HCT116 (cell line): Measurements from ENCODE around the gene ZFP57. TPM values are rescaled to one million over a fixed set of nuclear protein-coding genes. Genes with fewer than 3 reads are reported as not detected.
A peak's percentile ranks its signal among the peaks of the same experiment; 100 is the strongest.

Experiments used
- ATAC-seq: fragments of 200-7000 bp; cut with Tn5 transposase; 2 replicates; pipeline ENCODE4 v1.9.1; 2020; ENCODE audit warnings: mild to moderate bottlenecking, moderate library complexity
- BruUV-seq: library from RNA; stranded (reverse); fragments of 400-500 nt; replicated peaks from 2 replicates; lab custom pipeline; 2021; lab: Mats Ljungman, UMichigan
- CTCF ChIA-PET: fragments of 300-600 bp; sonication (Branson Sonifier 250); formaldehyde crosslinking; loops from one replicate; lab custom pipeline; 2021; ENCODE audit warnings: antibody characterized with exemption; lab: Charles Lee
- POLR2A ChIA-PET: fragments of 300-600, 350-600 bp; sonication (Branson Sonifier 250); formaldehyde crosslinking; loops from one replicate; lab custom pipeline; 2021; ENCODE audit warnings: antibody characterized with exemption; lab: Charles Lee
- RAD21 ChIA-PET, 2 experiments: fragments of 300-600 bp; sonication (Branson Sonifier 250); formaldehyde crosslinking; loops; one replicate each; lab custom pipeline; 2023; ENCODE audit warnings: low total read pairs in 2 of 2; ENCODE audit not compliant: uncharacterized antibody in 2 of 2, unreplicated experiment in 2 of 2, low non-redundant PET in 1 of 2; lab: Charles Lee
- DNase-seq: peaks from one replicate; pipeline ENCODE4 v3.0.0-alpha.2; 2010; ENCODE audit warnings: low read depth, low spot score
- H2AFZ ChIP-seq: fragments of 200-600 bp; shearing (Covaris generic), sonication (generic); 2 replicates; pipeline ENCODE4 v1.6.1; 2017; ENCODE audit warnings: low read depth, mixed run types, mixed read lengths, antibody characterized with exemption, low read length; ENCODE audit not compliant: poor library complexity, severe bottlenecking
- H3K27ac ChIP-seq: 2 replicates; pipeline ENCODE4 v1.5.1; 2012; ENCODE audit warnings: low read depth, low read length
- H3K27me3 ChIP-seq: fragments of 200-600 bp; sonication (generic); 2 replicates; pipeline ENCODE4 v1.6.1; 2016; ENCODE audit warnings: mixed run types, low read length, mixed read lengths; ENCODE audit not compliant: insufficient read depth
- H3K36me3 ChIP-seq, 2 experiments: fragments of 200-500 bp in 1 of 2; fragments of 200-600 bp in 1 of 2; sonication (Bioruptor generic) in 1 of 2; sonication (generic) in 1 of 2; 2 replicates each; pipeline versions ENCODE4 v1.5.1 to v1.6.1; 2014 to 2016; ENCODE audit warnings: low read length in 2 of 2, inconsistent platforms in 1 of 2, mixed read lengths in 1 of 2, mixed run types in 1 of 2; ENCODE audit not compliant: insufficient read depth in 2 of 2, control insufficient read depth in 1 of 2
- H3K4me1 ChIP-seq, 2 experiments: fragments of 200-600 bp in 1 of 2; sonication (generic) in 1 of 2; 2 replicates each; pipeline versions ENCODE4 v1.5.1 to v1.6.1; 2012 to 2017; ENCODE audit warnings: low read length in 2 of 2, inconsistent platforms in 1 of 2, mild to moderate bottlenecking in 1 of 2, mixed read lengths in 1 of 2, mixed run types in 1 of 2, moderate library complexity in 1 of 2; ENCODE audit not compliant: insufficient read depth in 2 of 2, control insufficient read depth in 1 of 2
- H3K4me2 ChIP-seq: fragments of 200-600 bp; sonication (generic); 2 replicates; pipeline ENCODE4 v1.6.1; 2017; ENCODE audit warnings: mixed run types, low read length, mixed read lengths
- H3K4me3 ChIP-seq, 2 experiments: fragments of 200-600 bp in 1 of 2; sonication (generic) in 1 of 2; replicated peaks in 1 of 2; 2 replicates each; pipeline ENCODE4 v1.5.1; 2011 to 2016; ENCODE audit warnings: low read length in 2 of 2, control low read depth in 1 of 2, low read depth in 1 of 2, mild to moderate bottlenecking in 1 of 2, mixed read lengths in 1 of 2, mixed run types in 1 of 2
- H3K79me2 ChIP-seq: fragments of 200-600 bp; sonication (generic); 2 replicates; pipeline ENCODE4 v1.6.1; 2017; ENCODE audit warnings: mild to moderate bottlenecking, mixed run types, low read length, moderate library complexity, mixed read lengths; ENCODE audit not compliant: insufficient read depth
- H3K9ac ChIP-seq: fragments of 200-600 bp; sonication (generic); 2 replicates; pipeline ENCODE4 v1.6.1; 2016; ENCODE audit warnings: low read length, mixed read lengths
- H3K9me2 ChIP-seq: fragments of 200-600 bp; sonication (generic), shearing (Covaris generic); 2 replicates; pipeline ENCODE4 v1.6.1; 2017; ENCODE audit warnings: mixed run types, mild to moderate bottlenecking, moderate library complexity; ENCODE audit not compliant: insufficient read depth
- H3K9me3 ChIP-seq, 2 experiments: fragments of 200-500 bp in 1 of 2; fragments of 200-600 bp in 1 of 2; sonication (Bioruptor generic) in 1 of 2; sonication (generic) in 1 of 2; 2 replicates each; pipeline ENCODE4 v1.6.1; 2014 to 2017; ENCODE audit warnings: low read length in 2 of 2, mixed read lengths in 2 of 2, inconsistent platforms in 1 of 2, low read depth in 1 of 2, mild to moderate bottlenecking in 1 of 2, mixed run types in 1 of 2, moderate library complexity in 1 of 2; ENCODE audit not compliant: control insufficient read depth in 1 of 2, insufficient read depth in 1 of 2
- H4K20me1 ChIP-seq: fragments of 200-600 bp; sonication (generic), shearing (Covaris generic); 2 replicates; pipeline ENCODE4 v1.6.1; 2017; ENCODE audit warnings: mixed run types, mild to moderate bottlenecking, moderate library complexity; ENCODE audit not compliant: insufficient read depth
- CTCF ChIP-seq, 3 experiments: fragments of 200-600 bp in 1 of 3; sonication (generic) in 1 of 3; IDR thresholded peaks in 2 of 3; conservative IDR thresholded peaks in 1 of 3; 2 replicates each; pipeline ENCODE4 v1.5.1; 2012 to 2017; ENCODE audit warnings: low read depth in 2 of 3, low read length in 2 of 3, antibody characterized with exemption in 1 of 3, borderline replicate concordance in 1 of 3, control low read depth in 1 of 3, mild to moderate bottlenecking in 1 of 3, mixed read lengths in 1 of 3, mixed run types in 1 of 3, moderate library complexity in 1 of 3; ENCODE audit not compliant: insufficient read depth in 1 of 3
- FOSL1 ChIP-seq: IDR thresholded peaks from 2 replicates; pipeline ENCODE4 v1.6.1; 2012; ENCODE audit warnings: low read depth
- POLR2AphosphoS5 ChIP-seq: IDR thresholded peaks from 2 replicates; pipeline ENCODE4 v1.6.1; 2011; ENCODE audit warnings: mild to moderate bottlenecking, low read depth, low read length, moderate library complexity
- RAD21 ChIP-seq: IDR thresholded peaks from 2 replicates; pipeline ENCODE4 v1.6.1; 2012; ENCODE audit warnings: low read depth, mild to moderate bottlenecking
- ZFX ChIP-seq: fragments of 450-650 bp; IDR thresholded peaks from 2 replicates; pipeline ENCODE4 v1.6.1; 2017
- intact Hi-C: fragments of 100-400 bp; cut with micrococcal nuclease; formaldehyde crosslinking; loops from 2 replicates; pipeline ENCODE4 v1.10.0; 2022
- total RNA-seq: library from RNA; stranded (reverse); gene quantifications from one replicate; pipeline ENCODE4 v1.2.1, GENCODE V29; 2021; ENCODE audit not compliant: unreplicated experiment

ZFP57 gene
- total RNA-seq, 1 experiment from 2014 or later: not detected

GRCh38 chr6:29628419-29629281, 52.3 kb downstream of the ZFP57 start:
- Histone ChIP-seq H3K9ac (no peak overlapping the region), H3K4me2 (no peak overlapping the region), H3K79me2 (no peaks in the 10 kb centered on the region), H3K4me3 (no peak overlapping the region), H4K20me1 (no peaks in the 10 kb centered on the region), H3K9me2 (no peaks in the 10 kb centered on the region), H3K4me1 (peaks cover 7 to 20% of the 10 kb centered on the region in 2 experiments), H3K27me3 (no peaks in the 10 kb centered on the region), H3K9me3 (no peaks in the 10 kb centered on the region), H3K36me3 (peaks cover 3 to 8% of the 10 kb centered on the region in 2 experiments; a peak in 1 of 4 replicates), H2AFZ (no peak overlapping the region), H3K27ac (no peak overlapping the region)
- no peak for TF ChIP-seq FOSL1
- TF ChIP-seq POLR2AphosphoS5: no peak
- TF ChIP-seq CTCF (IDR thresholded peaks at IDR 0.05 in 2 of 3, conservative IDR thresholded peaks at IDR 0.05 in 1 of 3; ENCODE audit: borderline replicate concordance in 1 of 3, insufficient read depth in 1 of 3, low read depth in 2 of 3, low read length in 2 of 3): peak in 1 of 3 experiments; percentile 19; a peak in 1 of 6 replicates
- TF ChIP-seq RAD21: no peak
- no peak for TF ChIP-seq ZFX
- no peak for ATAC-seq
- no peak for DNase-seq
- ChIA-PET CTCF (interaction anchor here (1.0 kb wide), 1 partner anchor 8 kb away, joined by 3 read pairs; no protein-coding TSS in a partner anchor), RAD21 (no interaction called here), POLR2A (no interaction called here)
- intact Hi-C loops: no loop called here
- BruUV-seq: no TSS peak
